HG03045 (cell line): ENCODE results near the gene PHACTR4.
"Not testable (repeated sequence)": the region's sequence is repeated elsewhere in the genome, so short reads cannot be mapped to it uniquely, and the experiment has no call there.

Source experiments
- ATAC-seq: cut with Tn5 transposase; IDR thresholded peaks from one replicate; pipeline ENCODE4 v1.9.1; 2021; ENCODE audit warnings: mild to moderate bottlenecking, moderate library complexity; ENCODE audit not compliant: unreplicated experiment

Gene PHACTR4

DNA sequence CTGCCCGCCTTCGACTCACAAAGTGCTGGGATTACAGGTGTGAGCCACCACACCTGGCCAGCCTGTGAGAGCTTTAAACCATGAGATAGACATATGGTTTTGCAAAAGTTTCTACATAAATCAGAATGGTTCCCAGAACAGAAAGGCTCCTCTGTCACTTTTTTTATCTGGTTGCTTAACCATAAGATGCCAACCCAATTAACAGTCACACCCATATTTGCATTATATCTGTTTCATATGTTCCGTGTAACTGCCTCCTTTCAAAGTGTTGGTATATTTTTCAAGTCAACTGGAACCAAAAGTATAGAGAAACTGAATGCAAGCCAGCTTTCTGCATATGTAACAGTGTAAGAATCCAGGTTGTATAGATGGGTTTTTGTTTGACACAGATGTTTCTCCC, 112.6 kb downstream of the PHACTR4 start:
- ATAC-seq: no peak

DNA sequence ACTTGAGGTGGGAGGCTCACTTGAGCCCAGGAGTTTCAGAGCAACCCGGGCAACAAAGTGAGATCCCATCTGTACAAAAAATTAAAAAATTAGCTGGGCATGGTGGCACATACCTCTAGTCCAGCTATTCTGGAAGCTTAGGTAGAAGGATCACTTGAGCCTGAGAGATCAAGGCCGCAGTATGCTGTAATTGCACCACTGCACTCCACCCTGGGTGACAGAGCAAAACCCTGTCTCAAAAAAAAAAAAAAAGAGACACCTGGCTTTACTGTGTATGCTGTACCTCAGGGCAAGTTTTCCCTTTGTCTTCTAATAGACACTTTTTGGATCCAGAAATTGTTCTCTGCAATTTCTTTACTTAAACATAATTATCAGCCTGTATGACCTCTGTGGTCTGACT, 113.2 kb downstream of the PHACTR4 start:
- ATAC-seq: no peak

DNA sequence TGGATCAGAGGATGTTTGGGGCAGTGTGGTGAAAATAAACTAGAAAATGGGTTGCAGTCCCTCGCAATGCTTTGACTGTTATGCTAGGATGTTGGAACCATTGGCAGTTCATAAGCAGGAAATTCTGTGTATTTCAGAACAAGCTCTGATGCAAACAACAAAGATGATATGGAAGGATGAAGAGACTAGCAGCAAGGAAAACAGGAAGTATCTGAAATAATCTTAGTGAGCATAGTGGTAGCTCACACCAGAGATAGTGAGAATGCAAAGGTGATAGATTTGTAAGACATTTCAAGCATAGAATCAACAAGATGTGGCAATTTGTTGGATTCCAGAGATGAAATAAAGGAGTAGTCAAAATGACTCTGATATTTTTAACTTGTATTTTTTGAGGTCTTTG, 125.2 kb downstream of the PHACTR4 start:
- ATAC-seq: no peak

DNA sequence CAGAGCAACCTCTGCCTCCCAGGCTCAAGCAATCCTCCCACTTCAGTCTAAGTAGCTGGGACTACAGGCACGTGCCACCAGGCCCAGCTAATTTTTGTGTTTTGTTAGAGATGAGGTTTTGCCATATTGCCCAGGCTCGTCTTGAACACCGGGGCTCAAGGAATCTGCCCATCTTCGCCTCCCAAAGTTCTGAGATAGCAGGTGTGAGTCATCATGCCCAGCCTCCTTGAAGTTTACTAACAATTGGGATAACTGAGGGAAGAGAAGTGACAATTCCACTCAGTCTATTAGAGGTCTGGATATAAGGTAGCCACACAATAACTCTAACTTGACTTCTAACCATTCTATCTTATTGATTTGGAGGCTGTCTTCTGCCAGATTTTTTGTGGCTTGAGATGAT, 130.0 kb downstream of the PHACTR4 start:
- no peak for ATAC-seq

DNA sequence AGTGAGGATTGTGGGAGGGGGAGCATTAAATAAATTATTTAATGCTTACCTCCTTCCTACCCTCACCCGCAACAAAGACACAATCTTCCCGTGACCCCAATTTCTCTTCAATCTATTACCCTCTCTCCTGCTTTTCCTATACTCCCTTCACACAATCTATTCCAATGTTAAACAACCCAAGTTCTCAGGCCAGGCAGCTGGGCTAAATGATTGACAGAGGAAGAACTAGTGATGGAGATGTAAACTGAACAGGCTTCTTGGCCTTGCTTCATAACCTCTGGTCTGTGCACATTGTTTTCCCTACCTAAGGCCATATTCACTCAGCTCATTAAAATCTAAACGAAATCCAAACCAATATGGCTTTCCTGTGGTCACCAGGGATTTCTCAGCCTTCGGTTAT, 132.4 kb downstream of the PHACTR4 start:
- no peak for ATAC-seq

DNA sequence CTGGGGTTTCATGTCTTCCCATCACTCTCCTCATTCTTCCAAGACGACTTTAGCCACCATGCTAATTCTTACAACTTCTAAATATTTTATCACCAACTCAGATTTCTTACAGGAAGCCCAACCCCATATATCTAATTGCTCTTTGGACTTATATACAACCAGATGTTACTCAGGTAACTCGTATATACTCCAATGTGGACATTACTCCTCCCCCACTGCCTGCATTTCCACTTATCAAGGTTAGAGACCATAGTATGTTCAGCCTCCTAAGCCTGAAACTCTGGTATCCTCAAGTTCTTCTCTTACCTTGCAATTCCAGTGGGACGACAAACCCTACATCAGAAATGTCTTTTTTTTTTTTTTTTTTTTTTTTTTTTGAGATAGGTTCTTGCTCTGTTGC, 133.6 kb downstream of the PHACTR4 start:
- no peak for ATAC-seq

DNA sequence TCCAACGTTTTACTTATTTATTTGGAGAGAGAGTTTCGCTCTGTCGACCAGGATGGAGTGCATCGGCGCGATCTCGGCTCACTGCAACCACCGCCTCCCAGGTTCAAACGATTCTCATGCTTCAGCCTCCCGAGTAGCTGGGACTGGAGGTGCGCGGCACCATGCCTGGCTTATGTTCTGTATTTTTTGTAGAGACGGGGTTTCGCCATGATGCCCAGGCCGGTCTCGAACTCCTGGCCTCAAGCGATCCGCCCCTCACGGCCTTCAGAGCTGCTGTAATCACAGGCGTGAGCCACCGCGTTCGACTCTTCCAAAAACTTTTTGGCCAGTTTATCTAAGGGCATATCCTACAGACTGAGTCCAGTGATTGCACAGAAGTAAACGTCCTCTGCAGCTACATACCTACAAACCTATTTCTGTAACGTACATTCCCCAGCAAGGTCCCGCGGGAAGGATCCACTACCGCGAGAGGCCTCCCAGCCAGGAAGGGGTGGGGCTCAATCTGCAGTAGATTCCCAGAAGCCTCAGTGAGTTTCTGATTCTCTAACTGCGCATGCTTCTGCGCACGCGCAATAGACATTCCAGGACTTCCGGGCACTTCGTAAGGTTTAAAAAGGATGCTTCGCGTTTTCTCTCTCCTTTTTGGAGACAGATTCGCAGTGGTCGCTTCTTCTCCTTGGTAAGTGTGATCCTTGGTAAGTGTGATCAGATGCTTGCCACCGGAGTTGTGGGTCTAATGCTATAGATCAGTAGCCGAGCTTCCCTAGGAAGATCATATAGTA, 136.1 kb downstream of the PHACTR4 start, which contains the start of gene RCC1:
Gene RCC1 (plus strand): TSS at position 638 of the 782 bp plus-strand sequence. CDS start 23,824 bp downstream, outside the sequence.
- peak; percentile 74 for ATAC-seq

DNA sequence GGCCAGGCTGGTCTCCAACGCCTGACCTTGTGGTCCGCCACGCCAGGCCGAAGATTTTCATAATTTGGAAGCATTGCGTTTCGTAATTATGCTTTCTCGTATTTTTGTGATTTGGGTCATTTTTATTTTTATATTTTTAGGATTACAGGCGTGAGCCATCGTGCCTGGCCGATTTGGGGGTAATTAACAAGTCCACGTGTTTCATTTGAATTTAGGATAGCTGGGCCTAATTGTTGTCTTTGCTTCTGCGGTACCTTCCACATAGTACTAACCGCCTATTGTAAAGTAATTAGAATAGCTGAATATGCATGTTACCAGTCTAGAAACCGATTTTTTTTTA, 137.3 kb downstream of the PHACTR4 start:
- ATAC-seq: no peak

DNA sequence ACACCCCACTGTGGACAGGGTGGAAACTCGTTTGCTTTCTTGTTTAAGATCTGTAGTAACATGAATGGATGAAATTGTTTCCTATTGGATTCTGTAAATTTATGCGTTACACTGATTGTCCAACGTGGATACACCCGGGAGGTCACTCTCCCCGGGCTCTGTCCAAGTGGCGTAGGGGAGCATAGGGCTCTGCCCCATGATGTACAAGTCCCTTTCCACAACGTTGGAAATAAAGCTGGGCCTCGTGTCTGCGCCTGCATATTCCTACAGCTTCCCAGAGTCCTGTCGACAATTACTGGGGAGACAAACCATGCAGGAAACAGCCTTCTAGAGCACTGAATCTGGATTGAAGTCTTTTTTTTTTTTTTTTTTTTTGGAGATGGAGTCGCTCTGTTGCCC, 137.7 kb downstream of the PHACTR4 start:
- ATAC-seq: no peak

DNA sequence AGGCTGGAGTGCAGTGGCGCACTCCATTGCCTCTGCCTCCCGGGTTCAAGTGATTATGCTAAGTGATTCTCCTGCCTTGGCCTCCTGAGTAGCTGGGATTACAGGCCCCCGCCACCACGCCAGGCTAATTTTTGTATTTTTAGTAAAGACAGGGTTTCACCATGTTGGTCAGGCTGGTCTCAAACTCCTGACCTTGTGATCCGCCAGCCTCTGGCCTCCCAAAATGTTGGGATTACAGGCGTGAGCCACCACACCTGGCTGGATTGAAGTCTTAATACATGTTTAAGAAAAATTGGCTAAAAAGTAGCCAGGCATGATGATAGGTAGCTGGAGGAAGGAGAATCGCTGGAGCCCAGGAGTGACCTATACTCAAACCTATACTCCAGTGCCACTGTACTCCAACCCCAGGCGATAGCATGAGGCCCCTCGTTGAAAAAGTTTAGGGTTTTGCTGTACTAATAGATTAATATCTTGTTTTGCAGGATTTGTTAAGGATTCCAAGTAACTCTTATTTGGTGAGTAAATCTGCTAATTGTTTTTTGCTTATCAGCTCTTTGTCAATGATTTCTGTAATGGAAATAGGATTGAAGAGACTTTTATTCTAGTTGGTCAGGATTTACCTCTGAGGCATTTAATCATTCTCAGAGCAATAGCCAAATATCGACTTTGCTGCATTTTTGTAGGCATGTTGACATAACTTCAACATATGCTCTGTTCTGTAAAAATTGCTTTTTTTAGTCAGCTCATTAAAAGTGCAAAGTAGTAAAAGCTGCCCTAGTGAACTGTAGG, 138.3 kb downstream of the PHACTR4 start:
- no peak for ATAC-seq

DNA sequence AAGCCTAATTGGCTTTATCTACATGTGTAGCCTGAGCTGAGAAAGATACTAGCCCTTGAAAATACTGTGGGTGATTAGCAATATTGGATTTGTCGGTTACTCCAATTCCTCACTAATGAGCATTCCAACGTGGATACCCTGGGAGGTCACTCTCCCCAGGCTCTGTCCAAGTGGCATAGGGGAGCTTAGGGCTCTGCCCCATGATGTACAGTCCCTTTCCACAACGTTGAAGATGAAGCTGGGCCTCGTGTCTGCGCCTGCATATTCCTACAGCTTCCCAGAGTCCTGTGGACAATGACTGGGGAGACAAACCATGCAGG, 138.9 kb downstream of the PHACTR4 start:
- ATAC-seq: no peak

DNA sequence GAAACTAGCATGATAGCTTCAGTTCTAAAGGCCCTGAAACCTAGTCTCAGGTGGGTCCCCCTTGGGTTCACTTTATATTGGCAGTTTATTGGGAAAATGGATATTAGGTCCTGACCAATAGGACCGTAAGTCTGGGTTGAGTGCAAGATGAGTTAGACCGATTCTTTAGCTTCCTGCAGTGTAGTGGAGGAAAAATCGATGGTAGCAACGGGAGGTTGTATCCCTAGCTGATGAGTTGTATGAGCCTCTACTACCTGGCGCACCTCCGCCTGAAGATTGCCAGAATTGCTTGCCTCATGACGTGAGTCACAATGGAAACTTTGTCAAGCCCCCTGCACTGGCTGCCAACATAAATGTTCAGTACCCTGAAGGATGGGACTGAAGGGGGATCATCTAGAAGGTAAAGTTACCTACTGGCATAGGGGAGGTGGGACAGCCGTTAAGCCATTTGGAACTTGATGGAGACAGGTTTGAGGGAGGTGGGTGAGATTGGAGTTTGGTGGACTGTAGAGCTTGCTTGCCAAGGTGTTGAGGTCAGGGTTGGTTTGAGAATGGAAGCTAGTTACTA, 140.2 kb downstream of the PHACTR4 start:
- ATAC-seq: no peak

DNA sequence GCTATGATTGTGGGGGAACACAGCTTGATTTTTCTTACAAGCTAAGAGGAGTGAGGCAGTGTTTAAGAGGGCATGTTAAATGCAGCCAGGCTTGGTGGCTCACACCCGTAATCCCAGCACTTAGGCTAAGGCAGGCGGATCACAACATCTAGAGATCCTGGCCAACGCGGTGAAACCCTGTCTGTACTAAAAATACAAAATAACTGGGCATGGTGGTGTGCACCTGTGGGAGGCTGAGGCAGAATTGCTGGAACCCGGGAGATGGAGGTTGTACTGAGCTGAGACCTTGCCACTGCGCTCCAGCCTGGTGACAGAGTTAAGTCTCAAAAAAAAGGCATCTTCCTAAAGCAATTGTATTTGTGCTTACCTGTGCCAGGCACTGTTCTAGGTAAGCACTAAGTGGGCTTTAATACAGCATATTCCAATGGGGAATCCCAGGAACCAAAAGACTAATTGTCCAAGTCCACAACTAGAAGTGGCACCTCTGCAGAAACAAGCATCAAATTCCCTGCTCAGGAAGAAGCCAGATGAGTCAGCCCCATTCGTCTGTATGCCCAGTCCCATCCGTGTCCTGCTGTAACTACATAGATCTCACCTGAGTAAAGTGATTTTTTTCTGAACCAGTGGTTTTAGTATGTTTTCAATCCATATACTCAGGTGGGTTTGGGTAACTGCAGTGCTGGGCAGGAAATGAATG, 140.9 kb downstream of the PHACTR4 start:
- ATAC-seq: no peak

DNA sequence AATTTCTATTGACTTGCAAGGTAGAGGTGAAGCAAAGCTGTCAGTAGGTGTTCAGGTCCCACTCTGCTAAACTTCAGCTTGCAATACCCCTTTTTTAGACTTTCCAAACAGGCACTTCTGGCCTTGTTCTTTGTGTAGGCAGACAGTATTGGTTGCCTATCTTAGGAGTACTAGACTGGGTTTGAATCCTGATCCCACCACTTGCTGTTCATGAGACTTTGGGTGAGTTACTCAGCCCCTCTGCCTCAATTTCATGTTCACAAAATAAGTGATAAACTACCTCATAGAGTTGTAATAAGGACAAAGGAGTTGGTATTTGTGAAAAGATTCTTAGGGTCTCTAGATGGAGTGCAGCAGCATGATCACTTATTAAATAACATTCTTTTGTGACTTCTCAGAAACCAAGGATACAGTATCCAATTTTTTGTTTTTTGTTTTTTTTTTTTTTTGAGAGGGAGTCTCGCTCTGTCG, 141.5 kb downstream of the PHACTR4 start:
- no peak for ATAC-seq

DNA sequence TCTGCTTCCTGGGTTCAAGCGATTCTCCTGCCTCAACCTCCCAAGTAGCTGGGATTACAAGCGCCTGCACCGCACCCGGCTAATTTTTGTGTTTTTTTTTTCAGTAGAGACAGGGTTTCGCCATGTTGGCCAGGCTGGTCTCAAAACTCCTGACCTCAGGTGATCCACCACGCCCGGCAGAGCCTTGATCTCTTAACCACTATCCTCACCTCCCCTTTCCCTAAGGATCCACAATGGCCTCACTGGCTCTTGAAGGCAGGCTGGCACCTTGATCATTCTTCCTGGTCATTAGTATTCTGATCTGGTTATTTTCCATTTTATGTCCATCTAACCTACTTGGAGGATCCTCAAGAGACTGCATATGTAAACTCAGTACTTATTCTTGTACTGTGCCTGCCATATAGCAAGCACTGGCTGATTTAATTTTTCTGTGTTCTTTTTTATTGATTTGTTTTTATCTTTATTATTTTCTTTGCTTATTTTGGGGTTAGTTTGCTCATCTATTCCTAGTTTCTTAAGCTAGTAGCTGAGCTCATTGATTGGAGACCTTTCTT, 142.6 kb downstream of the PHACTR4 start:
- no peak for ATAC-seq

DNA sequence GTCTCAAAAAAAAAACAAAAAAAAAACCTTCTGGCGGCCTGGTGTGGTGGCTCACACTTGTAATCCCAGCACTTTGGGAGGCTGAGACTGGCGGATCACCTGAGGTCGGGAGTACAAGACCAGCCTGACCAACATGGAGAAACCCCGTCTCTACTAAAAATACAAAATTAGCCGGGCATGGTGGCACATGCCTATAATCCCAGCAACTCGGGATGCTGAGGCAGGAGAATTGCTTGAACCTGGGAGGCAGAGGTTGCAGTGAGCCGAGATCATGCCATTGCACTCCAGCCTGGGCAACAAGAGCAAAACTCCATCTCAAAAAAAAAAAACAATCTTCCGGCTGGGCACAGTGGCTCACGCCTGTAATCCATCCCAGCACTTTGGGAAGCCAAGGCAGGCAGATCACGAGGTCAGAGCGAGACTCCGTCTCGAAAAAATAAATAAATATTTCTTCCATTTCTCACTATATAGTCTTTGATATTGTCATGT, 144.9 kb downstream of the PHACTR4 start:
- not testable (repeated sequence) for ATAC-seq

DNA sequence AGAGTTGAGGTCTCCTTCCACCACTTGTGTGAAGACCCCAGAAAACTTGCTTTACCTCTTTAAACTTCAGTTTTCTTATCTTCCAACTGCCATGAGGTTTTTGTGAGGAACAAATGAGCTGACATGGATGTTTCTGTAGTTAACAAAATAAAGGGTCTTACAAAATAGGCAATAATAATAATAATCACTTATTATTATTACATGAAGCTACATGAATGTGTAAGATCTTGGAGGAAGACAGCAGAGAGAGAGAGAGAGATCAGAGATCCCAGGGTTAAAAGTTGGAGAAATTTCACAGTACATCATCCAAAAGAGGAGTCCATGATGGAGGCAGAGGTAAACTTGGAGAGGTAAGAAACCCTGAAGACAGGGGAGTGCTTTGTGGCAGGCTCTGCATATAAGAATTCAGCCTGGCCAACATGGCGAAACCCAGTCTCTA, 147.0 kb downstream of the PHACTR4 start:
- no peak for ATAC-seq

DNA sequence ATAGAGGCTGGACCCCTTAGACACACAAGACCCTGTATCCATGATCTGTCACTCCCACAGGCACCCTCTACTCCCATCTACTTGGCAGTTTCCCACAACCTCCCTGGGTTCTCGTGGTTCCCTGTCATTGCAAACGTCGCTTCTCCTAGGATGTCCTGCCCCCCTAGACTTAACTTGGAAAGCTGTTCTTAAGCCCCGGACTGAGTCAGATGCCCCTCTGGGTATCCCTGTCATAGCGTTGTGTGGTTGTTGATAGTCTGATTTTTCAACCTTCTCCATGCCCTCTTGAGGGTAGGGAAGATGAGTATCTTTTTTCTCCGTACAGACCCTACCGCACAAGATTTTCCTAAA, 148.1 kb downstream of the PHACTR4 start:
- no peak for ATAC-seq

DNA sequence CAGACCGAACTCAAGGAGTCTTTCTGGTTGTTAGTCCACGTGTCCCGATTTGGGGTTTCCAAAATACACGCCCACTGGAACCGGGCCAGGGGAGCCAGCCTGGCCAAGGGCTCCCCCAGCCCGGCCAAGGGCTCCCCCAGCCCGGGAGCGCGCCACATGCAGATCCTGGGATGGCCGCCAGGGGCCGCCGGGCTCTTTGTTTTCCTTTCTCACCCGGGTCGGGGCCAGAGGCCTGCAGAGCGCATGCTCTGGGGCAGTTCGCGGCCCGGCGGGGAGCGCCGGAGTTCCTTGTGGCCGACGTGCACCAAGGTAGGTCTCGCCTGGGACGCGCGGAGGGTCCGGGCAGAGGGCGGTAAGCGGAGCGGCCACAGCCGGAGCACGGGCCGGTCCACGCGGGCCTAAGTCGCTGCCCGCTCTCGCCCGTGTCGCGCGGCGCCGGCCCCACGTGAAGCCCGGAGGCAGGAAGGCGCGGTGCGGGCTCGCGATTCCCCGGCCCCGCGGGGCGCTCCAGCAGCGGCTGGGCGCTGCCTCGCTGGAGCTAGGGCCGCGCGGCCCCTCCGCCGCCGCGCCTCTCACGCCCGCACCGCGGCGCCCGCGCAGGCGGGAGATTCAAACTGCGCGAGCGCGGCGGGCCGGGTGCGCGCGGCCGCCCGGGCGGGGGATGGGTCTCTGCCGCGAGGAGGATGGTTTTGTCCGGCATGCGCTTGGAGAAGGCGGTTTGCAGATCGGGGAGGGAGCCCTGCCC, 148.6 kb downstream of the PHACTR4 start:
- peak; percentile 62 for ATAC-seq

DNA sequence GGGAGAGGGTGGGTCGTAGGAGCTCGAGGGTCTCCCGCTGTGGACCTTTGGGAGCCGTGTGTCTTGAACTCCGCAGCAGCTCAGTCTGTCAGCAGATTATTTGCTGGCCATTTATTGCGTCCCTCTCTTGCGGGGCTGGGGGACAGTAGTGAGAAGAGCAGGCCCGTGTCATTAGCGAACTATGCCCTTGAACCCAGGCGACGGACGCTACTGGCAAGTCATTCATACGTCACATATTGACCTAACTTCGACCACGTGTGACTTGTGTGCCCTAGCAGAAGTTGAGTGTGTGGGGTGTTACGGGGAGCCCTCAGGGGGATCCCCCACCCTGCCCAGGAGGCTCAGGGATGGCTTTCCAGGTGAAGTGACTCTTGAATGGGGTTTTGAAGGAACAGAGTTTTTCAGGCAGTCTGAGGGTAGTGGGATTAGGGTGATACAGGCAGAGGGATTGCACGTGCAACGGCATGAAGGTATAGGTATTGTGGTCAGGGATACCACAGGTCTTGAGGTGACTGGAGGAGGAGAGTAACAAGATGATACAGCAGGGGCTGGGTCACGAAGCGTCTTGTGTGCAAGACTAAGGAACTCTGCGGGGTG, 149.3 kb downstream of the PHACTR4 start:
- ATAC-seq: peak; percentile 10
